Large intestine (tissue), 3 donors: Measurements from ENCODE around the gene SRSF5. TPM values are rescaled to one million over a fixed set of nuclear protein-coding genes. Genes with fewer than 3 reads are reported as not detected.
A peak's percentile ranks its signal among the peaks of the same experiment; 100 is the strongest.

Experiments used
- DNase-seq, 2 donors: peaks; one replicate each; pipeline versions ENCODE4 v3.0.0 to v3.0.0-alpha.2; 2013
- H3K27ac ChIP-seq: one replicate; pipeline ENCODE4 v1.5.1; 2013; ENCODE audit warnings: low read length
- H3K27me3 ChIP-seq: 2 replicates; pipeline ENCODE4 v1.6.1; 2013; ENCODE audit warnings: low read length; ENCODE audit not compliant: control insufficient read depth, insufficient read depth
- H3K36me3 ChIP-seq: 2 replicates; pipeline ENCODE4 v1.6.1; 2013; ENCODE audit warnings: low read length; ENCODE audit not compliant: control insufficient read depth, insufficient read depth
- H3K4me1 ChIP-seq: one replicate; pipeline ENCODE4 v1.6.1; 2013; ENCODE audit warnings: low read length; ENCODE audit not compliant: control insufficient read depth, insufficient read depth
- H3K4me3 ChIP-seq: one replicate; pipeline ENCODE4 v1.5.1; 2013; ENCODE audit warnings: low read length
- H3K9me3 ChIP-seq: one replicate; pipeline ENCODE4 v1.6.1; 2013; ENCODE audit warnings: mild to moderate bottlenecking, low read depth, low read length, moderate library complexity; ENCODE audit not compliant: control insufficient read depth
- WGBS: methylation state at CpG from one replicate; pipeline ENCODE4 v1.1.5; 2013; ENCODE audit warnings: low lambda C conversion rate; ENCODE audit not compliant: insufficient coverage; 5-methylcytosine and 5-hydroxymethylcytosine counted together
- polyA plus RNA-seq: library from polyadenylated mRNA; unstranded; fragments of 120-200 nt; gene quantifications from one replicate; pipeline ENCODE4 v1.2.1, GENCODE V29; 2013

The SRSF5 gene
- polyA plus RNA-seq, 1 donor: 565 TPM

DNA sequence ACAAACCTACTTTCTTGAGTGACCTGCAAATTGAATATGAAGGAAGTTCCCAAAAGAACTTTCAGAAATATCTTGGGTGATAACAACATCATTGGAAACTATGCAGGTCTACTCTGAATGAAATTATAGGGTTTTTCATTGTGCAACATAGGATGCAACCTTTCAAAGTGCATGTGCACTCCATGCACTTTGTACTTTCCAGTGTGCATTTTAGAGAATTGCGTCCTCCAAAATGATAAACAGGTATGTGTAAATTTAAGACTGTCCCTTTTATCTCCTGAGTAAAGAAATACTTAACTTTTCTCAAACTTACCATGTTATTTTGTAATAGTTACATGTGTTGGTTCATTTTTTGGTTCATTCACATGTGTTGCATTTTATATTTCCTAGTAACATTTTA, 13.2 kb downstream of the SRSF5 start:
- no peaks in the 10 kb centered on the region for H3K4me1 ChIP-seq
- no peaks in the 10 kb centered on the region for H3K9me3 ChIP-seq
- 83% methylated on average over 1 of the region's 1 CpG for WGBS
- no peak overlapping the region for H3K27ac ChIP-seq
- peaks cover 39% of the 10 kb centered on the region for H3K36me3 ChIP-seq
- H3K4me3 ChIP-seq: no peak overlapping the region
- H3K27me3 ChIP-seq: no peaks in the 10 kb centered on the region
- no peak for DNase-seq

DNA sequence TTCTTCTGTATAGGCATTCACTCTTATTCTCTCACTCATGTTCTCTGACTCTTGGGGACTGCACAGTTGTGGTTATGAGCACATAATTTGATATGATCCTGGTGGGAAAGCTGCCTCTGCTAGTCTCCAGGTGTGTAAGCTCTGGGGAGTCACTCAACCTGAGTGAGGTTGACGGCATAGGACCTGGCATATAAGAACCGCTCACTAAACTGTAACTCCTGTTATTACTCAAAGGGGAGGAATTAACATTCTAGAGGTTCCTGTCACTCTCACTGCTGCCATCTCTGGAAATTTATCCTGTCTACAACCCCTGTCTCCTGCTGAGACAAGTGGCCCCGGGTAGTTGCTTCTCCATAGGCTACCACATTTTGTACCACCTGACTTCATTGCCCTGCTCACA, 14.0 kb downstream of the SRSF5 start:
- DNase-seq: no peak

DNA sequence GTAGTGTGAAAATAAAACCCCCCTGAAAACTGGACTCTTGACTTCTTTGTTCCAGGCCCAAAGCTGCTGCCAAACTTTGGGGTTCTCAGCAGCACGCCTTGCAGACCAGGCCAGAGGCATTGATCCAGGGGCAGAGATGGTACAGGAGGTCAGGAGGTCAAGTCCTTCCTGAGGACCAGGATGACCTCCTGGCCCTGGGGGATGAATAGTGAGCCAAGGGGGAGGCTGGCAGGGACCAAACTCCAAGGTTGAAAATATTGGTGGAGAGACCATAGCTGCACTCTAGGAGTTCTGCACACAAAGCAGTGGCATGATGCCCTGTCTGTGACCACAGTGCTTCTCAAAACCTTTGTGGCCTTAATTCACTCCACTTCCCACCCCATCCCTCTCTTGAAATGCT, 18.0 kb downstream of the SRSF5 start:
- no peaks in the 10 kb centered on the region for H3K4me1 ChIP-seq
- H3K27me3 ChIP-seq: no peaks in the 10 kb centered on the region
- no CpG with 5 or more reads among the region's 1 CpG for WGBS
- H3K4me3 ChIP-seq: no peak overlapping the region
- peaks cover 6% of the 10 kb centered on the region for H3K36me3 ChIP-seq
- no peak for DNase-seq
- no peaks in the 10 kb centered on the region for H3K9me3 ChIP-seq
- H3K27ac ChIP-seq: no peak overlapping the region

More for the DNA sequence above, 14.0 kb downstream of the SRSF5 start:
- WGBS: no CpG with 5 or more reads among the region's 3 CpGs
- Histone ChIP-seq H3K27ac (no peak overlapping the region), H3K9me3 (no peaks in the 10 kb centered on the region), H3K27me3 (no peaks in the 10 kb centered on the region), H3K4me3 (no peak overlapping the region), H3K36me3 (peaks cover 32% of the 10 kb centered on the region), H3K4me1 (no peaks in the 10 kb centered on the region)

DNA sequence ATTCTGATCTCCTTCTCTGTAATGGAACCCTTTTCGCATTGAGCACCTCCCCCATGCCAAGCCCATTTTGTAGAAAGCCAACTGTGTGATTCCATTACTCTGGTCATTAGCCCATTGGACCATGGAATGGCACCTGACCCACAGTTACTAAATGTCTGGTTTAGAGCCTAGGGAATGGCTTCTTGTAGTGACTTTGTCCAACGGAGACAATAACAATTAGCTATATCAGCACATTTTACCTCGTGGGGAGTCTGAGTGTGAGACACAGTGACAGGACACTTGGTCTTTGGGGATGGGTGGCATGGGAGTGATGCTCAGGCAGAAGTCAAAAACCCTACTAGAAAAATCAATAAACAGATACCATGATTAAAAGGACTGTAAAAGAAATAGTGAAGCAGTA, 19.7 kb downstream of the SRSF5 start:
- Histone ChIP-seq H3K36me3 (no peaks in the 10 kb centered on the region), H3K9me3 (no peaks in the 10 kb centered on the region), H3K27ac (no peak overlapping the region), H3K4me1 (no peaks in the 10 kb centered on the region), H3K27me3 (no peaks in the 10 kb centered on the region), H3K4me3 (no peak overlapping the region)
- DNase-seq: no peak
- WGBS: no CpG with 5 or more reads among the region's 3 CpGs

DNA sequence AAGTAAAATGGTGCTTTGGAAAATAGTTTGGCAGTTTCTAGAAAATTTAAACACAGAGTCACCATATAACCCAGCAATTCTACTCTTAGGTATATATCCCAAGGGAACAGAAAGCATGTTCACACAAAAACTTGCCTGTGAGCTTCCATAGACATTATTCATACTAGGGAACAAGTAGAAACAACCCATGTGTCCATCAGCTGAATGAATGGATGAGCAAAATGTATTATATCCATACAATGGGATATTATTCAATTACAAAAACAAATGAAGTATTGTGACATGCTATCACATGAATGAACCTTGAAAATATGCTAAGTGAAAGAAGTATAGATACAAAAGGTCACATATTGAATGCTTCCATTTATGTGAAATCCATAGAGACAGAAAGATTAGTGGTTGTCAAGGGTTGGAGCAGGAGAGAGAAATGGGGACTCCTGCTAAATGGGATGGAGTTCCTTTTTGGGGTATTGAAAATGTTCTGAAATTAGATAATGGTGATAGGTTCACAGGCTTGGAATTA, 22.2 kb downstream of the SRSF5 start:
- Histone ChIP-seq H3K9me3 (no peaks in the 10 kb centered on the region), H3K36me3 (no peaks in the 10 kb centered on the region), H3K27ac (no peak overlapping the region), H3K4me1 (no peaks in the 10 kb centered on the region), H3K27me3 (no peaks in the 10 kb centered on the region), H3K4me3 (no peak overlapping the region)
- DNase-seq: no peak

DNA sequence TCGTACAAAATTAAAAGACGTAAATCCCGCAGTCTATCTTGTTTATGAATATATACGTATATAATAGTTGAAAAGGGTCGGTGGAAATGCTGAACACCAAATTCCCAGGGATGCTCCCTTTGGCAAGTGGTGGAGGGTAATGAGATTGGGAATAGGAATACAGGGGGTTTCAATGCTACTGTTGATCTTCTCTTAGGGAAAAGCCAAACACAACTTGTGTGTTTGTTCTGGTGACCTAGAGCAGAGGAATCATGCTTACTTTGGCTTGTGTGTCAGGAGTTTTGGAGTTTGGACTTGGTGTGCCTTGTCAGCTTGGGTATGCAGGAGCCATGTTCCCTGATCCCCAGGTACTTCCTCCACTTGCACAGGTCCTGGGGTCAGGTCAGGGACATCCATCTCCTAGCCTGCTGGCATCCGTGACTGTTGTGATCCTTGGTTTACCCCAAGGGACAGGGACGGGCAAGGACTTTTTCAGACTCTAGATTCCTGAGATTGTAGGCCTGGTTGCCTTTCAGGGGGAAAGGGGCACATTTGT, 26.0 kb downstream of the SRSF5 start:
- WGBS: 90% methylated on average over 2 of the region's 7 CpGs
- no peaks in the 10 kb centered on the region for H3K9me3 ChIP-seq
- DNase-seq: no peak

DNA sequence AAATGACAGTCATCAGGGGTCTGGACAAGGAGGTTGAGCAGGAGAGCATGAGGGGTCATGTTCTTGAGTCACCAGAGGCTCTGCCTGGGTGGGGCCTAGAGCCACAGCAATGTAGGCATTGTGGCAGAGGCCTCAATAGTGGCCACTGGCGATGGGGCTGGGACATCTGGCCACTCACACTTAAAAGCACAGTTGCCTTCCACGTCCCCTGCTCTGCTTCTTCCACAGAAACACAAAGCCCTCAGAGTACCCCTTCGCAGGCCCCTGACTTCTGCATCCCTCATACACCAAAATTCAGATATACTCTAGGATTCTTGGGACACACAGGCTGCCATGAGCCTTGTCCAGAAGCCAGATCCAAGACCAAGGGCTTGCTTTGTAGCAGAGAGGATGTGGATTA, 27.8 kb downstream of the SRSF5 start:
- no CpG with 5 or more reads among the region's 3 CpGs for WGBS
- no peak for DNase-seq
- H3K4me3 ChIP-seq: no peak overlapping the region
- no peaks in the 10 kb centered on the region for H3K27me3 ChIP-seq
- peaks cover 18% of the 10 kb centered on the region for H3K4me1 ChIP-seq
- H3K27ac ChIP-seq: no peak overlapping the region
- no peaks in the 10 kb centered on the region for H3K36me3 ChIP-seq
- H3K9me3 ChIP-seq: no peaks in the 10 kb centered on the region

More for the DNA sequence above, 26.0 kb downstream of the SRSF5 start:
- Histone ChIP-seq H3K27me3 (no peaks in the 10 kb centered on the region), H3K4me1 (peaks cover 13% of the 10 kb centered on the region), H3K27ac (no peak overlapping the region), H3K4me3 (no peak overlapping the region), H3K36me3 (no peaks in the 10 kb centered on the region)

DNA sequence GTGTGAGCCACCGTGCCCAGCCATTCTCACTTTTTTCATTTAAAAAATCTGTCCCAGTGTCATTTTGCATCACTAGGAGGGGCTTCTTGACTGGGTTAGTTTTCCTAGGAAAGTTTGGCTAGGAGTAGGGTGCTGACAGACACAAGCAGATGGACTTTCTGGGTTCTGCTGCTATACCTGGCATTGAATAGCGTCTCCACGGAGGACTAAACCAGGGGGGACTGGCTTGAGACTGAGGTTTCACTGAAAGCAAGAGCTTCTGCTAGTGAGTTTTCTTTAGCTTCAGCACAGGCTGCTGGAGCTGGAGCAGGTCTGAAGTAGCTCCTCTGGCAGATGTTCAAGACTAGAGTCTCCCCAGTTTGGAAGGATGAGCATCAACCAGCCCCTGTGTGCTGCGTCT, 28.7 kb downstream of the SRSF5 start:
- Histone ChIP-seq H3K4me3 (no peak overlapping the region), H3K36me3 (no peaks in the 10 kb centered on the region), H3K9me3 (no peaks in the 10 kb centered on the region), H3K4me1 (peaks cover 18% of the 10 kb centered on the region), H3K27ac (no peak overlapping the region), H3K27me3 (no peaks in the 10 kb centered on the region)
- WGBS: no CpG with 5 or more reads among the region's 4 CpGs
- DNase-seq: no peak

DNA sequence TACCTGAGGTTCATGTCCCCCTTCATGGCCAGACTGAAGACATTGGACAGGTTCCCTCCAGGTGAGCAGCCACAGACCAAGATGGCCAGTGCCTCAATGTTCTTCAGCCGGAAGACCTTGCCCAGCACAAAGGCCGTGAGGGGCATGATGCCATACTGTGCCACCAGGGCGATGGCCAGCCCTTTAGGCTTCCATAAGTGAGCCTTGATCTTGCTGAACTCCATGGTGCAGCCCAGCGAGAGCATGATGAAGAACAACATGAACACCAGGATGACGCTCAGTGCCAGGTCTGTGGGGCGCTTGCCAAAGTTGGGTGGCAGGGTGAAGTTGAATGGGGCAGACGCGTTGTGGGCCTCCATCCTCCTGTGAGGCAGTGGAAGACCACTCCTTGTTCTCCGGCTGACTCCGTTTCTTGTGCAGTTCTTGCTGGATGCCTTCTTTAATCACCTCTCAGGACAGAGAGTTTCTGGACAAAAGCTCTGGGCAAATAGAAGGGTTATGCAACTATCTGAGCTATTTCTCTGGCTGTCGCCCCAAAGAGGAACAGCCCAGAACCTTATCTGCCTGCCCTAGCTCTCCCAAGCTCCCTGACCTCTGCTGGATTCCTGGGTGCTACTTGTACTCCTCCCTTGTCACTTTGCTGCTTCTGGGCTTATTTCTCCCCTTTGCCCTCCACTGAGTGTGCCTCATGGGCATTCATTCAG, 30.0 kb downstream of the SRSF5 start, which contains the start of gene SLC10A1:
Gene SLC10A1 (minus strand): TSS at position 445 of the 704 bp plus-strand sequence. CDS start 86 bp downstream, at position 359.
- no peaks in the 10 kb centered on the region for H3K27me3 ChIP-seq
- DNase-seq: no peak
- no peak within 1 kb of the TSS for H3K4me3 ChIP-seq
- peak within 1 kb of the TSS; percentile 36 for H3K27ac ChIP-seq
- no CpG with 5 or more reads among the region's 11 CpGs for whole genome bisulfite sequencing
- peaks cover 18% of the 10 kb centered on the region for H3K4me1 ChIP-seq
- no peaks in the 10 kb centered on the region for H3K9me3 ChIP-seq
- H3K36me3 ChIP-seq: no peaks in the 10 kb centered on the region

DNA sequence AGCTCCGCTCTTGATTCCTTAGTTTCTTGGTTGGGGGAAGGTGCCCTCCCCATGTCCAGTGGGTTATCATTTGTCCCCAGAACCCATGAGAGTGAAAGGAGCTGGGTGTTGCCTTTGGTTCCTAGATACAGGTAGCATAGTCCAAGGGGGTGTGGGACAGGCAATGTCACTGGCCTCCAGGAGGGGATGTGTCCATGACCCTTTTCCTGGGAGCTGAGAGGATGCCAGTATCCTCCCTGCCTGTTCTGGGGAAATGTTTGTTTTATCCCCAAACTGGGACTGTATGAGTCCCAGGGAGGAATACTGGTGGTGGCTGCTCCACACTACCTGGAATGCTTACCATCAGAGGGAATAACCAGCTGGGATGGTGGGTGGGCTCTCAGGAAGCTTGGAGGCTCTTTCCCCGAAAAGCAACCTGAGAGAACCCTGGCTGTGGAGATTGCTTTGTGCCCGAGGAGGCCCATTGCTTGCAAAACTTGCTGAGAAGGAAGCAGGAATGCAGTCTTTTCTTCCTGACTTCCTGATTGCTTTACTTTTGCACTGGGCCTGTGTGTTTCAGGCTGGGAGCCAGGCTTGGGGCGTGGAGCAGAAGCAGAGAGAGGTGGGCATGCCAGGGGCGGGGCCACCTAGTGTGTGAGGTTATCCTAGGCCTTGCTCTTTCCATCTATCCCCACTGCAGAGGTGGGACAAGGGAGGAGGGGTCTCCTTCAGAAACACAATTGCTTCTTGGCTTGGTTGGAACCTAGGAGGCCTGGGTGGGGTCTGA, 30.8 kb downstream of the SRSF5 start:
- Histone ChIP-seq H3K4me1 (peaks cover 18% of the 10 kb centered on the region), H3K9me3 (no peaks in the 10 kb centered on the region), H3K4me3 (no peak overlapping the region), H3K36me3 (no peaks in the 10 kb centered on the region), H3K27ac (peak overlapping the region; percentile 36), H3K27me3 (no peaks in the 10 kb centered on the region)
- whole genome bisulfite sequencing: no CpG with 5 or more reads among the region's 5 CpGs
- peak in 1 of 2 donors; percentile 29 for DNase-seq
